ENCODE data around the gene CAMK1.

Gene CAMK1

DNA sequence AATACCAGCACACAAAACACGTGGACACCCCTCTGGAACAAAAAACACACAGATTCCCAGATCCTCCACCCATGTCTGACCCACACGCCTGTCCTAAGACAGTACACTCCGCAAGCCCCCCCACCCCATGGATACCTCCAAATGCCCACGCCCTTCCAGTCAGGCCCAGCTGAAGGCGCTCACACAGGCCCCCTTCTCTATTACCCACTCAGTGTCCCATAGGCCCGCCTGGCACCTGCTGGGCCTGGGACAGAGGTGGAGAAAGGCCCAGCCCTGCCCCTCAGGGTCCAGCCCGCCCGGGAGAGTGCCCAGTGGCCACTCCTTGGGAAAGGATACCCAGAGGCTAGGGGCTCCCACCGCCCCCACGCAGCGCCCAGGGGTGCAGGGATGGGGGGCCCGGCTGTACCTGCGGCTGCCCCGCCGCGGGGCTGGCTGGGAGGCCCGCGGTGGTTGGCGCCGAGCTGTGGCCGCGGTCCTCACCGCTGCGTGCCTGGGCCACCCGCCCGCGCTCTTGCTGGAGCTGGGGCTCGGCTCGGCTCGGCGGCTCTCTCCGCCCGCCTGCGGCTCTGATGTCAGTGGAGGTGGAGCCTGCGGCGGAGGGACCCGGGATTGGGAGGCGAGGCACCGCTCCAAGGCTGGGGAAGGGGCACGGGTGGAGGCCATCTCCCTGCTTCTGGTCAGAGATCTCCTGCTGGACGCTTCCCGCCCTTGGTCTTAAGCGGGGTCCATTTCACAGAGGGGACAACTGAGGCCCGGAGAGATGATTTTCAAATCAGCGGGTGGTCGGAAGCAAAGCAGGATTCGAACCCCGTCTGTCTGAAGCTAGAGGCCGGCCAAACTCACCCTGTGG is at the start of gene CAMK1:
TSS of gene CAMK1 (minus strand) at position 522 of the 850 bp plus-strand sequence. CDS start 2,198 bp downstream, outside the sequence.
- no peaks in the 10 kb centered on the region for H3K27me3 ChIP-seq (replicated peaks; ENCODE audit: control insufficient read depth, insufficient read depth, low read length)
- peak within 1 kb of the TSS; percentile 51 for H3K4me3 ChIP-seq (replicated peaks; ENCODE audit: low read depth, low read length)
- TF ChIP-seq, protein P1, sequence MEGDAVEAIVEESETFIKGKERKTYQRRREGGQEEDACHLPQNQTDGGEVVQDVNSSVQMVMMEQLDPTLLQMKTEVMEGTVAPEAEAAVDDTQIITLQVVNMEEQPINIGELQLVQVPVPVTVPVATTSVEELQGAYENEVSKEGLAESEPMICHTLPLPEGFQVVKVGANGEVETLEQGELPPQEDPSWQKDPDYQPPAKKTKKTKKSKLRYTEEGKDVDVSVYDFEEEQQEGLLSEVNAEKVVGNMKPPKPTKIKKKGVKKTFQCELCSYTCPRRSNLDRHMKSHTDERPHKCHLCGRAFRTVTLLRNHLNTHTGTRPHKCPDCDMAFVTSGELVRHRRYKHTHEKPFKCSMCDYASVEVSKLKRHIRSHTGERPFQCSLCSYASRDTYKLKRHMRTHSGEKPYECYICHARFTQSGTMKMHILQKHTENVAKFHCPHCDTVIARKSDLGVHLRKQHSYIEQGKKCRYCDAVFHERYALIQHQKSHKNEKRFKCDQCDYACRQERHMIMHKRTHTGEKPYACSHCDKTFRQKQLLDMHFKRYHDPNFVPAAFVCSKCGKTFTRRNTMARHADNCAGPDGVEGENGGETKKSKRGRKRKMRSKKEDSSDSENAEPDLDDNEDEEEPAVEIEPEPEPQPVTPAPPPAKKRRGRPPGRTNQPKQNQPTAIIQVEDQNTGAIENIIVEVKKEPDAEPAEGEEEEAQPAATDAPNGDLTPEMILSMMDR (IDR thresholded peaks at IDR 0.05; ENCODE audit: insufficient read depth, low read length, poor library complexity, severe bottlenecking) = no peak
- DNase-seq (ENCODE audit: extremely low read depth, insufficient read length) = peak; percentile 48
- H3K36me3 ChIP-seq (ENCODE audit: control insufficient read depth, insufficient read depth, low read length) = no peaks in the 10 kb centered on the region; the same call in 1 of the 2 replicates

DNA sequence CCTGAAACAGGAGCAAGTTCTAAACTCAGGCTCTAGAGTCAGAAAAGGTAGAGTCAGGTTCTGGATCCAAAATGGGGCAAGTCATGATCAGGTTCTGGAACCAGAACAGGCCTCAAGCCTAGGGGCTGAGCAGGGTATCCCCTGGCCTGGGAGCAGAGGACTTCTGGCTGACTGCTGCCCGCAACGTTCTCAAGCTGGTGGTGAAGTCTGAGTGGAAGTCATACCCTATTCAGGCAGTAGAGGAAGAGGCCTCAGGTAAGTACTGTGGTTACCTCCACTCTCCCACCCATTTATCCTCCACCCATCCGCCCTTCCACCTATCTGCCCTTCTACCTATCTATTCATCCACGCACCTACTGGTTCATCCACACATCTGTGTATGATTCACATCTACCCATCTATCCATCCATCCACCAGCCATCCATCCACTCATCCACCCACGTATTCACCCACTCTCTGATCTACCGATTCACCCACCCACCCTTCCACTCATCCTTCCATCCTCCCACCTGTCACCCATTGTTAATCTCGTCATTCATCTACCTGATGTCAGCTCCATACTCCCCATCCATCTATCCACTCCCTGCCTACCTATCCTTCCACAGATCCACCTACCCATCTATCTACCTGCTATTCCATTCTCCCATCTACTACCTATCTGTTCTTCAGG is 49.1 kb upstream of the CAMK1 start:
- Histone ChIP-seq H3K4me3 (replicated peaks; ENCODE audit: low read depth, low read length) (no peak overlapping the region), H3K36me3 (ENCODE audit: control insufficient read depth, insufficient read depth, low read length) (no peaks in the 10 kb centered on the region; the same call in none of the 2 replicates), H3K27me3 (replicated peaks; ENCODE audit: control insufficient read depth, insufficient read depth, low read length) (no peaks in the 10 kb centered on the region)
- TF ChIP-seq, protein P1 (IDR thresholded peaks at IDR 0.05; ENCODE audit: insufficient read depth, low read length, poor library complexity, severe bottlenecking) = no peak
- DNase-seq (ENCODE audit: extremely low read depth, insufficient read length) = no peak

DNA sequence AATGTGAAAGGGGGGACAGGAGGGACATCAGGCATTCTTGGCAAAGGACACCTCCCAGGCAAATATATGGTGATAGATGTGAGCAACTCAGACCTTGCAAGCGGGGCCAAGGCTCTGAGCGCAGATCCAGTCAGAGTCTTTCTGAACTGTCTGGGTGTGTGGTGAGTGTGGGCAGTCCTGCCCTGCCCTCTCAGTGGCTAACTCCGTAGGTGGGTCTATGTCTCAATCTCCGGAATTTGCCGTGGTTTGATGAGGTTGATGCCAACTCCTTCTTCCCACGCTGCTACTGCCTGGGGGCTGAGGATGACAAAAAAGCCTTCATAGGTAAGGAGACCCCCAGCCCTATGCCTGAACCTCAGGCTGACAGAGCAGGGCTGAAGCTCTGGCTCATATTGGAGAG is 47.7 kb upstream of the CAMK1 start:
- no peak for DNase-seq (ENCODE audit: extremely low read depth, insufficient read length)
- H3K4me3 ChIP-seq (replicated peaks; ENCODE audit: low read depth, low read length) = no peak overlapping the region

DNA sequence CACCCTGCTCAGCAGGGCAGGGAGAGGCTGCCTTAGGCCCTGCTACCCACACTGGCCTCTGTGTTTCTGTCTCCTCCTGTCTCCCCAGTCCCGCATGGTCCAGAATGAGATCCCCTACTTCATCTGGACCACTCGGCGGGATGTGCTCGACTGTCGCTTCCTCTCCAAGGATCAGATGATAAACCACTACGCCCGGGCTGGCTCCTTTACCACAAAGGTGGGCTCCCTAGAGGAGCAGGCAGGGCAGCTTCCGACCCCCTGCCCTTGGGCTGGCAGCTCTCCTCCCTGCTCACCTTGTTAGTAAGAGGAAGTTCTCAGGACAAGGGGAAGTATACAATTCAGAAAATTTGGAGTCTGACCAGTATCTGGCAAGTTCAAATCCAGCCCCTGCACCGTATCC is 46.2 kb upstream of the CAMK1 start:
- DNase-seq (ENCODE audit: extremely low read depth, insufficient read length) = no peak
- no peaks in the 10 kb centered on the region for H3K27me3 ChIP-seq (replicated peaks; ENCODE audit: control insufficient read depth, insufficient read depth, low read length)
- H3K36me3 ChIP-seq (ENCODE audit: control insufficient read depth, insufficient read depth, low read length) = no peaks in the 10 kb centered on the region; the same call in none of the 2 replicates
- H3K4me3 ChIP-seq (replicated peaks; ENCODE audit: low read depth, low read length) = no peak overlapping the region
- TF ChIP-seq, protein P1 (IDR thresholded peaks at IDR 0.05; ENCODE audit: insufficient read depth, low read length, poor library complexity, severe bottlenecking) = no peak

More for the DNA sequence above, 47.7 kb upstream of the CAMK1 start:
- Histone ChIP-seq H3K27me3 (replicated peaks; ENCODE audit: control insufficient read depth, insufficient read depth, low read length) (no peaks in the 10 kb centered on the region), H3K36me3 (ENCODE audit: control insufficient read depth, insufficient read depth, low read length) (no peaks in the 10 kb centered on the region; the same call in none of the 2 replicates)
- TF ChIP-seq, protein P1 (IDR thresholded peaks at IDR 0.05; ENCODE audit: insufficient read depth, low read length, poor library complexity, severe bottlenecking) = no peak

DNA sequence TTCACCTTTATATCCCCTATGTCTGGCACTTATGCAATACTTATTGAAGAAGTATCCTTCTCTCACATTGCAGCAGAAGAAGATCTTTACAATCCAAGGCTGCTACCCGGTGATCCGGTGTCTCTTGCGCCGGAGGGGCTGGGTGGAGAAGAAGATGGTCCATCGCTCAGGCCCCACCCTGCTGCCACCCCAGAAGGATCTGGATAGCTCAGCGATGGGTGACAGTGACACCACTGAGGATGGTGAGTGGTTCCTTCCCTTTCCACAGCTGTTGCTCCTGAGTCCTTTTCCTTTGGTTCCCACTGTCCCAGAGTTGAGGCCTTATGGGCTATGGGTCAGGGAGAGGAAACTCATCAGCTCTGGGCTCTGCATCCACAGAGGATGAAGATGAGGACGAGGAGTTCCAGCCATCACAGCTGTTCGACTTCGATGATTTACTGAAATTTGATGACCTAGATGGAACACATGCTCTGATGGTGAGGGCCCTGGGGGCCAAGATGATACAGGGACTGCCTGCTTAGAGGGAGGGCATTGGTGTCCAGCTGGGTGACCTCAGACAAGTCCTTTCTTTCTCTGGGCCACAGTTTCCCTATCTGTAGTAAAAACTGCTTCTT is 43.2 kb upstream of the CAMK1 start:
- no peak for DNase-seq (ENCODE audit: extremely low read depth, insufficient read length)
- TF ChIP-seq, protein P1 (IDR thresholded peaks at IDR 0.05; ENCODE audit: insufficient read depth, low read length, poor library complexity, severe bottlenecking) = no peak
- H3K36me3 ChIP-seq (ENCODE audit: control insufficient read depth, insufficient read depth, low read length) = no peaks in the 10 kb centered on the region; the same call in none of the 2 replicates
- H3K4me3 ChIP-seq (replicated peaks; ENCODE audit: low read depth, low read length) = no peak overlapping the region
- H3K27me3 ChIP-seq (replicated peaks; ENCODE audit: control insufficient read depth, insufficient read depth, low read length) = no peaks in the 10 kb centered on the region
